Kidney capillary endothelial cell (primary cell): Measurements from ENCODE around the gene ATP8A2.
"Not testable (repeated sequence)": the region's sequence is repeated elsewhere in the genome, so short reads cannot be mapped to it uniquely, and the experiment has no call there.

ENCODE experiments used
- DNase-seq: peaks from one replicate; pipeline ENCODE4 v3.0.0-alpha.2; 2018; ENCODE audit warnings: low spot score

ATP8A2 gene

DNA sequence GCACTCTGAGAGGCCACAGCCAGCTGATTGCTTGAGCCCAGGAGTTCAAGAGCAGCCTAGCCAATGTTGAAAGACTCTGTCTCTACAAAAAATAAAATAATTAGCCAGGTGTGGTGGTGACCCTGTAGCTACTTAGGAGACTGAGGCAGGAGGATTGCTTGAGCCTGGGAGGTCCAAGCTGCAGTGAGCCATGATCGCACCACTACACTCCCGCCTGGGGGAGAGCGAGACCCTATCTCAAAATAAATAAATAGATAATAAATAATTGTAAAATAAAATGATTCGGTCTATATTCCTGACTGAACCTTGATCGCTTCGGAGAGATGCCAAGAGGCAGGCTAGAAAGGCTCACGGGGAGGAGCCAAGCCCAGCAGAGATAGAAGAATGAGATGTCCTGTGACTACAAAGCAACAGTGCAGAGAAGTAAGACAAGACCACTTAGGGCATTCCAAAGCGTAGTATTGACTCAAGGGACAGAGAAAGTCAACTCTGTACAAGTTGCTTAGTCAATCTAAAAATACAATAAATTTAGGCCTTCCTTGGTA, 667.2 kb downstream of the ATP8A2 start:
- DNase-seq, result no peak

DNA sequence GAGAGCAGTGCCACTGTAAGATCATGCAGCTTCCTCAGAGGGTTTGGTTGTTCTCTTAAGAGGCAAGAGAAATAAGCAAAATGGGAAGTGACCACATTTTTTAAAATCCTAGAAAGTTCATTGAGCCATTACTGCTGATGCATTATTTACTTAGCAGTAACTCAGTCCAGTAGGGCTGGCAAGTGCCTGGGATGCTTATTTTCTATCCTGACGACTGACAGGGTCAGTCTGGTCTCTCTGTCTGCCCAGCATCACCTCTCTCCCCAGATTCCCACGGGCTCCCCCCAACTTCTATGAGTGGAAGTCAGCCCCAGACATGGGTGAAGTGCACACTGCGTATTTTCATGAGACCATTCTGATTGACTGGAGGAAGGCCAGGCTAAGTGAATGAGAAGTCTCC, 669.7 kb downstream of the ATP8A2 start:
- no peak for DNase-seq

DNA sequence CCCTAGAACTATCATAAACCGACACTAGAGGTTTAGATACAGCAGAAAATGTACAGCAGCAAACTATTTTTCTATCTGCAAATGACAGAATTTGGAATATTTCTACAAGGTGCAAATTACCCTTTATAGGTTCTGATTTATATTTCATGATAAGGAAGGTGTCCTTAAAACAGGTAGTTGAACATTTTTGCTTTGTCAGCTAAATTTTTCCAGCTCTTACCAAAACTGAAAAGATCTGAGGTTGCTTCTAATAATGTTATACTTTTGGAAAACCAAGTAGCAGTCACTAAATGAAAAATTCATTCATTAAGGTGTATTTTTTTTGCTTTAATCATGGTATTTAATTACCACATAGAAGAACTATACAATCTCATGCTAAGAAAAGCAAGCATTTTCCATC, 671.0 kb downstream of the ATP8A2 start:
- no peak for DNase-seq

DNA sequence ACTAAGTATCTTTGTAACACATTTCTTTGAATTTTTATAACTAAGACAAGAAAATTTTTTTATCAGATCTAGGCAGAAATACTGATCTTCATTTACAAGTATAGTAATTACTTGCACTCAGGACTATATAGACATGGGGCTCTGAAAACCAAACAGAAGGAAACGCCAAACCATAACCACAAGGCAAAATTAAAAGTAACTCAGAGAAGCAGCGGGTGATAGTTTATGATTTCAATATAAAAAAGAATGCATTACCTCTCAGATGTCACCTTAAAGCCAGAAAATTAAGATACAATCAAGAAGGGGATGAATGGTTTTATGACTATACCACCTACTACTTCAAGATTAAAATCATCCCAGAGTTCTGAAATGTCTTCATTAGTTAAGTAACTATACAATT, 673.4 kb downstream of the ATP8A2 start:
- no peak for DNase-seq

DNA sequence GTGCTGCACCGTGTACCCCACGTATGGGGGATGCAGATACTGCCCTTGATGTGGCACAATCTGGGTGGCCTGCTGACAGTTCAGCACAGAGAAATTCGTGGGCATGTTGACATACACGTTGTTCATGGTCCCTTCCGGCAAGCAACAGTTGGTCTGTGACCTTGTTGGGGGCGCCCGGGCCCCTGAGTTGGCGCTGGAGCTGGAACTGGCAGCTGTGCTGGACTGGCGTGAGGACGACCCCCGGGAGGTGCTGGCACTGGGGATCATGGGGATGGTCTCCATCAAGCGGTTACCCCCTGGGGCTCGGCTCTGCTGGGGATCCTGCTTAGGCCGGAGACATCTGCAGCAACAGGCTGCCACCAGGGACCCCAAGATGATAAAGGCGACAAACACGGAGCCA, 674.9 kb downstream of the ATP8A2 start:
- no peak for DNase-seq

DNA sequence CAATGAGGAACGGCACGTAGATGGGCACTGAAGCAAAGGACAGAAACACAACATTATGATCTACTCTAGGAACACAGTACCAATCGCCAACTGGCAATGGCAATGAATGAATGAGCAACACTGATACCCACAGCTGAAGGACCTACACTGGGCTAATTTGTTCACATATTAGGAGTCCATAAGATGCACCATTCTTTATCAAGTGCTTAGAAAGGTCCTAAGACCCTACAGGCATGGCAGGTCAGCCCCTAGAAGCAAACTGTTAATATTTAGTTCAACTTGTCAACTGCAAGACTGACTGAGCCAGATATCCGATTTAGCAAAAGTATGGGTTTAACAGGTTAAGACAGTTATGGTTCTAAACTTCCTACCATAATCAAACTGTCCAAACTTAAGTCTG, 675.3 kb downstream of the ATP8A2 start:
- DNase-seq, result no peak

DNA sequence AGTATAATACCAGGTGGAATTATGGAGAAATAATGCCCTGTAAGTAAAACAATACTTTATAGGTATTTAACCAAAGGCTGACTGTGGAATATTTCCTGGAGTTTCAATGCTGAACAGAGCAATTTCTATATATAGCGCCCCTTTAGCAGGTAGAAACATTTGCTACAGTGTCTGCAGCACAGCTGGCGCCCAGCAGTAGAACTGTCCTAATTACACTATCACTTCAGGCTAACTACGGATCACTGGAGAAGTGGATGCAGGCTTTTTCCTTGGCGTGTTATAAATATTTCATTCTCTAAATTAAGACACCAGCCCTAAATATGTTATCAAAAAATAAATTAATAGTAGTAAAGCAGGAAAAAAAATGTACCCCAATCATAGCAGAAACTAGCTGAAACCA, 677.0 kb downstream of the ATP8A2 start:
- DNase-seq, result no peak

DNA sequence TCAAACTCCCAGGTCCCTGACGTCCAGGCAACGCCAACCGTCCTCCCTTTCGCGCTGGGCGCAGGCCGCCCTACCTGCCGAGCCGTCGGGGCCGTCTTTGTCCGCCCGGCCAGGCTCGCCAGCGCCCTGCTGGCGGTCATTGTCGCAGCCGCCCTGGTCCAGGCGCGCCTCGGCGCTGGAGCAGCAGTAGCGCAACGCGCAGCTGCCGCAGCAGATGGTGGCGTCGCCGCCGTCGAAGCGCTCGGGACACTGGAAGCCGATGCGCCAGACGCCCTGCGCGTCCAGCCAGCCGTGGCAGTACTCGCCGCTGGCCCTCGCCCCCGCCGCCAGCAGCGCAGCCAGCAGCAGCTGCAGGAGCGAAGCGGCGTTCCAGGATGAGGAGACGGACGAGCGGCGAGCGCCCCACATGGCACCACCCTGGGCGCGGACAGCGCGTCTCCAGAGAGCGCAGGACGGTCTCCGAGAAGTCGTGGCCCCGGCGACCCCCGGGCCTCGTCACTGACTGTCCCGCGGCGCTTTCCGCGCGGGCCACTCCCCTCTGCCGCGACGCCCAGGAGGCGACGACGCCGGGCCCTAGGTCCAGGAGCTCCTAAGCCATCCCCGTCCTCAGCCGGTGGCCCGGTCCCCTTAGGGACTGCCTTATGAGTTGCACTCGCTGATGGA, 678.9 kb downstream of the ATP8A2 start:
- peak; percentile 30 for DNase-seq

DNA sequence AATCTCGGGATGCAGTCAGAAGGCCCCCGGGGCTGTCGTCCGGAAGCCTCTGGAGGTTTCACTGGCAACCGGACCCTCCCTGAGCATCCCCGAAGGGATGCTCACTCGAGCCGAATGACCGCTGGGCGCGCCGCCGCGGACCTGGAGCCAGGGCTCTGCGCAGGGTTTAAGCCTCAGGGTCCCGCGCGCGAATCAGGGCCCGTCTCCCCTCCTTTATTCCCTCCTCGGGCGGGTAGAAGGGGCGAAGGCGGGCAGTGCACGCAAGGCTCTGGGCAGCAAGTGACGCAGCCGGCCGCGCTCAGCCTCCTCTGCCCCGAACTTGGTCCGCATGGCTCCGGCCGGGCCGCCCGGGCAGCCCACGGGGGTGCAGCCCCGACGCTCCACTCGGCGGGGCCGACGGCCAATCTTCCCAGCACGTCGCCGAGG, 679.5 kb downstream of the ATP8A2 start:
- DNase-seq, result no peak

DNA sequence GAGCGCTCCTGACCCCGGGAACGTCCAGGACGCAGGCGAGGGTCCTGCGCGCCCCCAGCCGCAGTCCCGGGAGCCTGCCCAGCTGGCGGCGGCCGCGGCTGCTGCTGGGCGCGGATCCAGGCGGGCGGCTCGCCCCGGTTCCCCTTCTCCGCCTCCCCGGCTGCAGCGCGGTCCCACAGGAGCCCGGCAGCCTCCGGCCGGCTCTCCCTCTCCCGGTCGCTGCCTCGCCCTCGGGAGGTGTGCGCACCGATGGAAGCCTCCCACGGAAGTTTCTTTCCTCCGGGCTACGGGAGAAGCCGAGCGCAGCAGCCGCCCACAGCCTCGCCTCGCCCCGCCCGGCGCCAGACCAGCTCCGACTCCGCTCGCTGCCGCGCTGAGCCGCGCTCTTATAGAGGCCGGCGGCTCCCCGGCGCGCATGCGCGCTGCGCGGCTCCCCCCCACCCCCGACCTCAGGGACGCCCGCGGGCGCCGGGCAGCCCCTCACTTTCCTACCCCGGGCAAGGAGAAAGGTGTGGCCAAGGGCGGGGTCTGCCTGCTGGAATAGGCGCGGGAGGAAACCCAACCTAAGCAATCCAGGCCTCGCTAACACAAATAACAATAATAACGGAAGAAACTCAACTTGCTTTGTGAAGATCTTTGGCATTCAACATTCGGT, 680.0 kb downstream of the ATP8A2 start, which contains the start of gene SHISA2:
Gene SHISA2 (minus strand): TSS at position 360 of the 655 bp plus-strand sequence. CDS start 1,041 bp downstream, outside the sequence.
- peak; percentile 39 for DNase-seq

DNA sequence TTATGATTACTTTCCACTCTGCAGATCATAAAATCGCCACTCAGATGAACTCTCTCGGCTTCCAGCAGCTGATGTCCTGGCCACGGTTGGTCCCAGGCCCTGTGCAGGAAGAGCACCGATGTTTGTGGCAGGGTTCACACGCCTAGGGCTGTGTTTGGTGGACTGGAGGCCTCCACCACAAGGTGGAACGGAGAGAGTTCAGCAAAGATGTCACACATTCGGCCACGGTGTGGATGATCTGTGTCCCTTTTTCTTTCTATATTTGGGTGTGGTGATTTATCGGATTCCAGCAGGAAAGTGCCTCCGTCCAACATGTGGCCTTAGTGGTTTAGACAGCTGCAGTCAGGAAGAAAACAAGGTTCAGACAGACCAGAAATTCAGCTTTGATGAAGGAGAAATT, 680.6 kb downstream of the ATP8A2 start:
- no peak for DNase-seq

DNA sequence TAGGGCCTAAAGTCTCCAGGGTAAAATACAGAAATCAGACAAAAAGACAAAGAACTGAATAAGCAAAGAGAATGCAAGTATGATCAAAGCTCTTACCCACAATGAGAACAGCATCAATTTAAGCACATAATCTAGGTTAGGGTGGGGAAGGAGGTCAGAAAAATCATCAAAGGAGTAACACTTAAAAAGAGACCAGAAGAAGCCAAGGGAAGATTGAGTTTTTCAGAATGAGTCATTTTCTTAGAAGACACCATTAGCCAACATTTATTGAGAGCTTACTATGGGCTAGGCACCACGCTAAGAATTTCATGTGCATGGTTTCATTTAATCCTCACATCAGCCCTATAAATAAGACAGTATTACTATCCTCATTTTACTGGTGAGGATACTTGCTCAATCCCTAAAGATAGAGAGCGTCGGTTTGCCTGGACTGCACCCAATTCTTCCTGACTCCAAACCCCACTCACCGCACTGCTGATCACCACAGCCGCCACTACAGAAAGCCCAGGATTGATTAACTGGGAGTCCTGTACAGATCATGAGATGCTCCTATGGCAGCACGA, 681.7 kb downstream of the ATP8A2 start:
- DNase-seq, result no peak

DNA sequence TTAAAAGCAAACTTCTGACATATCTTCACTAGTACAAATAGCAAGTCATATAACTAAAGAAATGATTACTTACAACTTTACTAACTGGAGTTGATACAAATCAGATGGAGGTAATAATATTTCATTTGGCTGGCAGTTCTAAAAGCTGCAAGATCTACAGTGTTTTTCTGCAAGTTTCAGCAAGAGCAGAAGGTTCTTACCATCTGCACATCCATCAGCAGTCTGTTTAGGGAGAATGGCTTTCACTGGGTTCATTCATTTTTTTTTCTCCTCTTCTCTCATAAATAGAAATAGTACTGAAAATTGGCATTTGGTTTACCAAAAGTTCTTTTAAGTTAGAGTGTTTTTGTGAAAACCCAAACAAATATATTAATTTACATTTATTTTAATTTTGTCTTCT, 683.1 kb downstream of the ATP8A2 start:
- DNase-seq, result no peak

DNA sequence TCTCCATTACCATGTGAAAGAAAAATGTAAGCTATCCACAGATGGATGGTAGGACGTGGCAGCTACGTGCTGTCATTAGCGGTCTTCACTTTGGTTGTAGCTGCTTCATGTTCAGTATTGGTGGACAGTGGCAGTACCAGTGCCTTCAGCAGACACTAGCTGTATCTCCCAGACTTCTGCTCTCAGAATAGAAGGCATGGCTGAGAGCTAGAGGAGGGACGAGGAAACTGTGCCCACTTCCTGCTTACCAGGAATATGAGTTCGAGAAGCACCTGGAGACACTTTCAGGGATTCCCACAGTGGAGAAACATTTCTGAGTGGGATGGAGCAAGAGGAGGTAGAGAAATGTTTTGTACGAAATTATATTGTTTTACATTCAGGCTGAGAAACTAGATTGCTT, 686.9 kb downstream of the ATP8A2 start:
- no peak for DNase-seq

DNA sequence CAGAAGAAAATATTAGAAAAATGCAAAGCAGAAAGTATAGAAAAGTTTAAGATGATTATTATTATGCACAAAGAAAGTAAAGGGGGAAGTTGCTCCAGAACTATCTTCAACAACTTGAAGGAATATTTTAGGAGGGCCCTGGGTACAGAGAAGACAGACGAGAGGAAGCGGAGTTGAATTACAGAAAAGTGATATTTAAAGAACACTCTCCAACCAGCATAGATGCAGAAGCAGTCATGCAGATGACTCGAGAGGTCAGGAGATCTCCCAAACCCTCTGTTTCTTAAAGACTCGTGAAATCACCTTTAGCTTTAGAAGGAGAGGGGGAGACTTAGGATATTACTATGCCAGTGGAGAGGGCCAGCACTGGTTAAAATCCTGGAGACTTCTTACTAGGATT, 688.6 kb downstream of the ATP8A2 start:
- no peak for DNase-seq

DNA sequence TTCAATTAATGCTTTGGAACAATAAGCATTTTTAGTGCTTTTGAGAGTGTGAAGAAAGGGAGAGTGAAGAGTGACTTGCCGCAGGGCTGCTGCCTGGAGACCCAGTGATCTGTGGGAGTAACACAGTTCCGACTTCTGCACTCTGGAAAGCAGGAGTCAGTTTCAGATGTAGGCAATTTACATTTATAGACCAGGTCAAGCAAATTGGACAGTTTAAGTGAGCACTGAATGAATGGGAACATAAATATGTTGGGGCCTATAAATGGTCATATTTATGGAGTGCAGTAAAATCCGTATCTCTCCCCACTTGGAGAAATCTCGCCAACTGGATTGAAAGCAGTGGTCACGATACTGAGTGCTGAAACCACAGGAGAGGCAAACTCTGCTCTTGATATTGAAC, 689.5 kb downstream of the ATP8A2 start:
- DNase-seq, result no peak

DNA sequence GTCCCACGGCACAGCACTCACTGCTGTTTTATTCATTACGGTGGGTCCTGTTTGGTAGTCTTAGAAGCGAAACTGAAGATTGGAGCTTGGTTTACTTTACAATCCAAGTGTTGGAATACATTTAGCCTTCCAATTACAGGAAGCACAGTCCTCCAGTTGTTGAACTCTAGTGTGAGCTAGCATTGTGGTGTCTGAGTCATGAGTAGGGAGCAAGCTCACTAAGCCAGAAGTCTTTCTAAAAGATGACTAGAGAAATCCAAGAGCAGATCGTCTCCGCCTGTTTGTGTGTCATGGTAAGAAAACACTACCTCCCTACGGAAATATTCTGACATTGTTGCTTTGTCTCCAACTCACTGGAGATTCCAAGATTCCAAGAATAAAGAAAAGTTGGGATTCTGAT, 690.2 kb downstream of the ATP8A2 start:
- DNase-seq, result peak; percentile 64

DNA sequence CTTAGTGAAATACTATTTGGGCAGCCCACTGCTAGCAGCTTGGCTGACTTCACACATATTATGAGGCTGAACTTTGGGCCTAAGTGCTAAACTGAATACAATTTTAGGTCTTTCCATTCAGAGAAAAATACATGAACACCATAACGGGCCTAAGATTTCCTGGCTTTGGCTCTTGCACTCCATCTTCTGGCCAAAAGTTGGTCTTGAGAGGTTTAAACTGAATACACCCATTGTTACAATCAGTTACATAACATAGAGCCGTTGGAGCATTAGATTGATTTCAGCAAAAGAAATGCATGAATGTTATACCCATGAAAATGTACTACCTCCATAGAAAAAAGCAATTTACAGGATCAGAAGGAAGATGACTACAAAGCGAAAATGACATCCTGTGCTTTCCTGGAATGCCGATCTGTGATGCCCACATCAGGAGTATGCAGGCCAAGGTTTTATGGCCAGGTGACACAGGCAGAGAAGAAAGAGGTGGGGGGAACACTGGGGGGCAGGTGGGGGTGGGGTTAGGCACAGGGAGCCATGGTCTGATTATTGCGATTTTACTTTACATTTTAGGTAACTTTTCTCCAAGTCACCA, 691.2 kb downstream of the ATP8A2 start:
- peak; percentile 52 for DNase-seq

DNA sequence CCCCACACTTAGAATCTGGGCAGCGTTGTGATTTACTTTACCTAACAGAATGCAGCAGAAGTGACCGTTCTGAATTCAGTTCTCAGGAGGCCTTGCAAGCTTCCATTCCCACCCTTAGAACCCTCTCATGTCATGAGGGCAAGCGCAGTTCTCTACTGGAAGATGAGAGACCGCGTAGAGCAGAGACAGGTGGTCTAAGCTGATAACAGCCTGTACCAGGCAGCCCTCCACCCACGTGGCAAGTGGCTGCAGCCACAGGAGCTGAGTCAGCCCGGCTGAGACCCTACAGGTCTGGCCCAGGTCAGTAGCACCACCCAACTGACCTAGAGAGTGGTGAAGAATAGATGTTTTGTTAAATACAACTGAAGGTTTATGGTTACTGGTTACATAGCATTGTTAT, 694.7 kb downstream of the ATP8A2 start:
- DNase-seq, result not testable (repeated sequence)

DNA sequence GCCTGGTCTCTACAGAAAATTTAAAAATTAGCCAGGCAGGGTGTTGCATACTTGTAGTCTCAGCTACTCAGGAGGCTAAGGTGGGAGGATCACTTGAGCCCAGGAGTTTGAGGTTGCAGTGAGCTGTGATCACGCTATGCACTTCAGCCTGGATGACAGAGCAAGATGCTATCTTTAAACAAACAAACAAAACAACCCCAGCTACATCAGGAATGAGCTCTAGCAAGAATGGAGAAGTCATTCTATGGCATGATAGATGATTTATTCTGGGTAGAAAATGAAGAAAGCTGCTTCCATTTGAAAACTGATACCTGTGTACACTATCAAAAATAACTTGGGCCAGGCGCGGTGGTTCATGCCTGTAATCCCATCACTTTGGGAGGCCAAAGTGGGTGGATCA, 695.8 kb downstream of the ATP8A2 start:
- DNase-seq, result no peak

DNA sequence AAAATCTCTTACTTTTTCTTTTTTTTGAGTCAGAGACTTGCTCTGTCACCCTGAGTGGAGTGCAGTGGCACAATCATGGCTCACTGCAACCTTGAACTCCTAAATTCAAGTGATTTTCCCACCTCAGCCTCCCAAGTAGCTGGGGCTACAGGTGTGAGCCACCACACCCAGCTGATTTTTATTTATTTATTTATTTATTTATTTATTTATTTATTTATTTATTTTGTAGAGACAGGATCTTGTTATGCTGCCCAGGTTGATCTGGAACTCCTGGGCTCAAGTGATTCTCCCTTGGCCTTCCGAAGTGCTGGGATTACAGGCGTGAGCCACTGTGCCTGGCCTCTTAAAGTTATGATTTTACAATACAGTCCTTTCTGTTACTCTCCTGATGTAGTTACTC, 696.6 kb downstream of the ATP8A2 start:
- not testable (repeated sequence) for DNase-seq

DNA sequence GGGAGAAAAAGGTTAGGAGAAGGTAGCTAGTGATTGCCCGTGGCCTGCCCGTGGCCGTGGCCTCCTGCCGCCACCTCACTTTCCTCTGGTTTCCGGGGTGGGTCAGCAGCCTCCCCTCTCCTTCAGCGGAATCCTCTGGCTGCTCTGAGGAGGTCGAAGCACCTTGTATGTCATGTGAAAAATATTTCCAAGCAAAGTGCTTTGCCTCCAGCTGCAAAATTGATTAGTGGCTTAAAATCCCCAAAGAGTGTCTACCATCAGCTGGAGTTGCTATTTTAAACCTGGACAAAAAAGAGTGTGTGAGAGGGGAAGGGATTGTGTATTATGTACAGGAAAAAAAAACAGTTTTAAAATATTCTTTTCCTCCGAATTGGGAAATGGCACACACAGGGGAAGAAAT, 697.9 kb downstream of the ATP8A2 start:
- DNase-seq, result not testable (repeated sequence)

DNA sequence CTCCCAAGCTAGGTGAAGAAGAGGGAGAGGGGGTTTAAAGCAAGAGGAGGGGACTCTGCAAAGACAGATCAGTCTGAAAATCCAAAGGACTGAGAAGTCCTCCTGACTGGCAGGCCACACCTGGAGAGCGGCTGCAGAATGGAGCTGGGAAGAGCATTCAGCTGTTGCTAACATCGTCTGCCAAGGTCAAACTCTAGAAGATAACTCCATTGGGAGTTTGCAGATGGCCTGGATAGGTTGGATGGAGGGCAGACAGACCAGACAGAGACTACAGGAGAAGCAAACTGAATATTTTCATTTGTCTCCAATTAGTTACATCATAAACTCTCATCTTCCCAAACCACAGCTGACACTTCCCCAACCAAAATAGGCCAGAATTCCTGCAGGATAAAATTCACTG, 699.9 kb downstream of the ATP8A2 start:
- DNase-seq, result no peak
